Esophagus muscularis mucosa (tissue), 4 donors: Measurements from ENCODE around the gene LPO.

Experiments
- CTCF ChIP-seq, 3 experiments: fragments of 200-600 bp in 2 of 3; fragments of 450-650 bp in 1 of 3; sonication (generic) in 2 of 3; IDR thresholded peaks; one replicate each; pipeline ENCODE4 v1.5.1; 2017 to 2019; ENCODE audit warnings: antibody characterized with exemption in 3 of 3, mild to moderate bottlenecking in 2 of 3, moderate library complexity in 1 of 3
- EP300 ChIP-seq: sonication (generic); formaldehyde crosslinking; IDR thresholded peaks from one replicate; pipeline ENCODE4 v1.6.1; 2017; ENCODE audit warnings: antibody characterized with exemption
- POLR2A ChIP-seq: fragments of 450-650 bp; IDR thresholded peaks from one replicate; pipeline ENCODE4 v1.6.1; 2017; ENCODE audit warnings: antibody characterized with exemption, moderate library complexity, mild to moderate bottlenecking, low read depth

- TF ChIP-seq CTCF (IDR thresholded peaks at IDR 0.05), result no peak
- no peak for TF ChIP-seq POLR2A
- TF ChIP-seq EP300, result no peak
Measured at GRCh38 chr17:58265902-58266875, 27.8 kb downstream of the LPO start.
